HL-60/S4 (cell line): ENCODE data around the gene NEU4.
"Not testable (repeated sequence)": the region's sequence is repeated elsewhere in the genome, so short reads cannot be mapped to it uniquely, and the experiment has no call there.

ENCODE experiments used
- in situ Hi-C: fragments of 300-500 bp; cut with MboI; formaldehyde crosslinking; loops from 2 replicates; pipeline ENCODE4 v1.14.3; 2022; ENCODE audit warnings: low sequenced_read_pairs

The NEU4 gene

DNA sequence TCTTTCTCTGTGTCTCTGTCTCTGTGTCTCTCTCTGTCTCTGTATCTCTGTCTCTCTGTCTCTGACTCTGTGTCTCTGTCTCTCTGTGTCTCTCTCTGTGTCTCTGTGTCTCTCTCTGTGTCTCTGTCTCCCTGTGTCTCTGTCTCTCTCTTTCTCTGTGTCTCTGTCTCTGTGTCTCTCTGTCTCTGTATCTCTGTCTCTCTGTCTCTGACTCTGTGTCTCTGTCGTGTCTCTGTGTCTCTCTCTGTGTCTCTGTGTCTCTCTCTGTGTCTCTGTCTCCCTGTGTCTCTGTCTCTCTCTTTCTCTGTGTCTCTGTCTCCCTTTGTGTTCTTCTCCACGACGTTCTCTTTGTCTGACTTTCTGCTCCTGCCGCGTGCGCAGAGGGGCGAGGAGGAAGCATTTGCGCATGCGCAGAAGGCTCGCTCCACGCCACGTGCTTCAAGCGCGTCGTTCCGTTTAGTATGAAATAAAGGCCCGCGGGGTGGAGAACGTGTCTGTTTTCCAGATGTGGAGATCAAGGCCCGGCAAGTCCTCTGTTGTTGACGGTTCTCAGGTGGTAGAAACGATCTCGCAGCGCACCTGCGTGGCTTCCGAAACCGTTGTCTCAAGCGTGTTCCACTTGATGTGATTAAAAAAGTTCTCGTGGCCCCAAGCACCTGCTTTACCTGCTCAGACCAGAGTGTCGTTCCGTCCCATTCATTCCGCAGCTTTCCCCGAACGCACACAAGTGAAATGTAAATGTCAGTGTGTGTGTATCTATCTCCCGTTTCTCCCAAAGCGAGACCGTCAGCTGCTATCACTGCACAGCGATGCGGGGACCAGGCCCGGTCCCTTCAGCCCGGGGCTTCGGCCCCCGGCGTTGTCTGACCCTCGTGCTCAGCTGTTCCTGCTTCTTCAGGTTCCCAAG lies 14.8 kb downstream of the NEU4 start:
- in situ Hi-C loops, result not testable (repeated sequence)

DNA sequence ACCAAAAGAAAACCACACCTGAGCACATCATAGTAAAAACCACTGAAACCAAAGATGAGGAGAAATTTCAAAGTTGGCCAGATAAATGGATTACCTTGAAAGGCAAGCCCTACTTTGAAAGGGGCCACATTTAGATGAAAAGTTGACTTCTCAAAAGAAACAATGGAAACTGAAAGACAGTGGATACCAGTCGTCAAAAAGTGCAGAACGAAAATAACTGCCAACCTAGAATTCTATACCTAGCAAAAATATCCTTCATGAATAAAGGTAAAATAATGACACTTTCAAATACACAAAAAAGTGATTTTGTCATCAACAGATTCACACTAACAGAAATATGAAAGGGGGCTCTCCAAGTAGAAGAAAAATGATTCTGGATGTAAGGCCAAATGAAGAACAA lies 18.4 kb downstream of the NEU4 start:
- in situ Hi-C loops, result no loop called here

DNA sequence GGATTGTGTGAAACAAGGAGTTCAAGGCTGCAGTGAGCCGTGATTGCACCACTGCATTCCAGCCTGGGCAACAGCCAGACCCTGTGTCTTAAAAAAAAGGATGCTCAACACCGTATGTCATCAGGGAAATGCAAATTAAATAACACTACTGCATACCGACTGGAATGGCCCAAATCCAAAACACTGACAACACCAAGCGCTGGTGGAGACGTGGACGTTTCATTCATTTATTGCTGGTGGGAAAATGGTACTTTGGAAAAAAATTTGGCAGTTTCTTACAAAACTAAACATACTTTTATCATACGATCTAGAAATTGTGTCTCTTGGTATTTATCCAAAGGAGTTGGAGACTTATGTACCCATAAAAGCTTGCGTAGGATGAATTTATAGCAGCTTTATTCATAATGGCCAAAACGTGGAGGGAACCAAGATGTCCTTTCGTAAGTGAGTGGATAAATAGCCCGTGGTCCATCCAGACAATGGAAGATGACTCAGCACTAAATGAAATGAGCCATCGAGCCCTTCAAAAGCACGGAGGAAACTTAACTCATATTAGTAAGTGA lies 24.2 kb downstream of the NEU4 start:
- in situ Hi-C loops, result no loop called here

DNA sequence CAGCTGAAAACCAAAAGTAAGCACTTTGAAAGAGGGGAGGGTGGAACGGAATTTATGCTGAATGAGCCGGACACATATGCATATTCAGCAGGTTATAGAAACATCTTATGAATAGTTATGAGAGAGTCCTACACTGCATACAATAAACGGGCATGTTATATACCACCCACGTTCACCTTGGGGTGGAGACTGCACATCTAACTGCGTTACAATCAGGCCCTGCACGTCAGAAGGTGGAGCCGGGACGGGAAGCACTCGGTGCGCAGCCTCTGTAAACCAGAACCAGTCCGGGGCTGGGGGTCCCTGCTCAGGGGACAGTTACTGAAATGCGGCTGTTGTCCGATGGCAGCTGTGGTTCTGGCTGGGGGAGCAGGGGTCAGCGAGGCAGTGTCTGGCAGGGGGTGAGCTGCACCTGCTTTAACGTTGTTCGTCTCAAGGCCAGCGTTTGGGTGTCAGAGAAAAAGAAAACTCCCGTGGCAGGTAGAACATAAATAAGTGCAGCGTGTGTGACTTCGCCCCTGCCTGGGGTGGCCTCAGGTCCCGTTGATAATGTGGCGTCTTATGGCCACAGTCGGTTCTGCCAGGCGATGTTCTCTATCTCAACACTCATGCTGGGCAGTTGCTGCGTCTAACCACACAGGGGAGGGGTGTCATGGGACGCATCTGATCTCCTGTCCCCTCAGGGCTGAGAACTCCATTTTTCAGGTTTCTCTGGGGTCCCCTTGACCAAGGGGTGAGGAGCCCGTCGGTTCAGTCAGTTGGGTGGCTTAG lies 24.9 kb downstream of the NEU4 start:
- in situ Hi-C loops, result not testable (repeated sequence)

DNA sequence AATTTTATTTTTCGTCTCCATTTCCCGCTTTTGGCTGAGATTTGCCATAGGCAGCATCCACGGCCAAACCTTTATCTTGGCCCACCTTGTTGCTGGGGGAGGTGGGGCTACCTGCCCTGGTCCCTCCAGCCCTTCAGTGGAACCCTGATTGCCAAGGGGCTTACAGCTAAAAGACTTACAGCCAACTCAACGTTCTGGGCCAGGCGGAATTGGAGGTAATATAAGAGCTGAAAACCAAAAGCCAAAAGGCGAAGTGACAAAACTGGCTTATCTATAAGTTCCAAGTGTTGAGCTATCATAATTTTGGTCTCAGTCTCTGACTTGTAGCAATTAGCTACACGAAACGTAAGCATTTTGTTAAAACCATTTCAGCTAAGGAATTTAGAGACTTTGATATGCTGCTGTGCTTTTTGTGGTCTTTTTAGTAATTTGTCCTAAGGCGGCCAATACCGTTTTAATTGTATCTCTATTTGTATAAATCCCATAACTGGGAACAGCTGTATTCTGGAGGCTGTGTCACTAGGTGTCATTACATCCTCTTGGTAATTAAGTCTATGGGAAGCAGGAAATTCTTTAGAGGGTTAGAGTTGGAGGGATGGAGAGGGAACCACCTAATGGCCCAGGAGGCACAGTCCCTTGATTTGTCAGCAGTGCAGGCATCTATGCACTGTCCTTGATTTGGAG lies 25.7 kb downstream of the NEU4 start:
- in situ Hi-C loops, result no loop called here

DNA sequence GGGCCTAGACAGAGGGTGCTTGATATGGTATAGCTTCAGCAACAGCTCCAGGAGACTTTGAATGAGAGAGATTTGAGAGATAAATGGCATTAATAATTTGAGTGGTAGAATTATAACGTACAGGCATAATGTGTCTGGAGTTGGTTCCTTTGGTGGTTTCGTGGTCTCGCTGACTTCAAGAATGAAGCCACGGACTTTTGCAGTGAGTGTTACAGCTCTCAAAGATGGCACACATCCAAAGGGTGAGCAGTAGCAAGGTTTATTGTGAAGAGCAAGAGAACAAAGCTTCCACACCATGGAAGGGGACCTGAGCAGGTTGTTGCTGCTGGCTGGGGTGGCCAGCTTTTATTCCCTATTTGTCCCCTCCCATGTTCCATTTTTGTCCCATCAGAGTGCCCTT lies 26.6 kb downstream of the NEU4 start:
- in situ Hi-C loops, result no loop called here

DNA sequence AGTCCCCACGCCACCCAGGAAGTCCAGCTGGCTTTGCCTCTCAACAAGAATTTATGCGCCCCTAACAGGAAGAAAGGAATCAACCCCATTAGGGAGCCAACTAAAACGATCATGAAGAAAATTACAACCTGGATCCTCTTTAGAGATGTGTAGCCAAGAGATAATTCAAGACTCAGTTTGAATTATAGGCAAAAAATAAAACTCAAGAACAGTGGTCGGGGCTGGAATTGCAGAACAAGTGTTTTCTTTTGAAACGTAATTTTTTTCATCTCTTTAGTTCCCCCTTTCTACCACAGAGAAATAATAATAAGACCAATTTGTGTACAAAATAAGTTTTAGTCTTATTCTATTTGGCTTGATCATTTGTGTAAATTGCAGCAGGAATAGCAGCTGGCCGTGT lies 27.3 kb downstream of the NEU4 start:
- in situ Hi-C loops, result no loop called here

DNA sequence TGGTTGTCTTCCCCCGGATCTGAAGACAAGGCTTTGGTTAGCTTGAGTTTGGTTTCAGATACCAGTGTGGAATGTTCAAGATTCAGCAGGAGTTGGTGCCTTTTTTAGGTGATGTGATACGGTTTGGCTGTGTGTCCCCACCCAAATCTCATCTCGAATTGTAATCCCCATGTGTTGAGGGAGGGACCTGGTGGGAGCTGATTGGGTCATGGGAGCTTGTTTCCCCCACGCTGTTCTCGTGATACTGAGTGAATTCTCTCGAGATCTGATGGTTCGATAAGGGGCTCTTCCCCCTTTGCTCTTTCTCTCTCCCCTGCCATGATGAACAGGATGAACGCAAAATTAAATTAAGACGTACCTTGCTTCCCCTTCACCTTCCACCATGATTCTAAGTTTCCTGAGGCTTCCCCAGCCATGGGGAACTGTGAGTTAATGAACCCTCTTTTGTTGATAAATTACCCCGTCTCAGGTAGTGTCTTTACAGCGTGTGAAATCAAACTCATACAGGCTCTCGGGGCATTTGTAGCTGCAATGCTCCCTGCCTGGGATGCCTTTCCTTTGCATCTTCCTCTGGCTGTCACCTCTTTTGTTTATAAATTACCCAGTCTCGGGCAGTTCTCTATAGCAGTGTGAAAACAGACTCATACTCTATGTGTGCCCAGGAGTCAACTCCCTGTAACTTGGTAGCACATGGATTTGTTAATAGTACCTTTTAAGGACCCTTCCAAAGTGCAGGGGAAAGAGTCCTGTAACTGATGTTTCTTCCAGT lies 28.4 kb downstream of the NEU4 start:
- in situ Hi-C loops, result no loop called here

DNA sequence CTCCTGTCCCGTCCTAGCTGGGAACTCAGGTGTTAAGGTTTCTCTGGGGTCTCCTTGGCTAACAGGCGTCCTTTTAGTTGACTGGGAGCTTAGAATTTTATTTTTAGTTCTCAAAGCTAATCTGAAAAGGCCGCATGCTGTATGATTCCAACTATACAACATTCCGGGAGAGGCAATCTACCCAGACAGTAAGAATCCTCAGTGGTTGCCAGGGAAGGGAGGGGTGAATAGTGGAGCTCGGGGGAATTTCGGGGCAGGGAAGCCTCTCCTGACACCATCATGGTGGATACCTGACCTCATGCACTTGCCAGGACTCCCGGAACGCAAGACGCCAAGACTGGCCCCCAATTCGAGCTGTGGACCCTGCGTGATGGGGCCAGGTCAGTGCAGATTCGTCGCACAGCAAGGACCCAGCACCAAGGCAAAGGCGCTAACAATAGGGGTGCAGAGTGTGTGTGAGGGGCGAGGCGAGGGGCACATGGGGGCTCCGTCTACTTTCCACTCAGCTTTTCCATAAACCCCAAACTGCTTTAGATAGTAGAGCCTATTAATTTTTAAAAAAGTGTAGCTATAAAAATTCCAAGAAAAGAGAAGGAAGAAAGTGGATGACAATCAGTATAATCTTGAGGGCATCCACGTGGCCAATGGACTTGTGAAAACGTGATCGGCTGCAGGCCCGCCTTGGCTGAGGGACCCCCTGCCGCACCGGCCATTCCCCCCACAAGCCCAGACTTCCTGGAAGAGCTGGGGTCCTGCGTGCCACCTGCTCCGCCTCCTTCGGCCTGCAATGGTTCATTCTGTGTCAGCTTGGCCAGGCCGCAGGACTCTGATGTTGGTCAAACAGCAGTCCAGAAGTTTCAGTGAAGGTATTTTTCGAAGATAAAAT lies 32.4 kb downstream of the NEU4 start:
- in situ Hi-C loops, result no loop called here

DNA sequence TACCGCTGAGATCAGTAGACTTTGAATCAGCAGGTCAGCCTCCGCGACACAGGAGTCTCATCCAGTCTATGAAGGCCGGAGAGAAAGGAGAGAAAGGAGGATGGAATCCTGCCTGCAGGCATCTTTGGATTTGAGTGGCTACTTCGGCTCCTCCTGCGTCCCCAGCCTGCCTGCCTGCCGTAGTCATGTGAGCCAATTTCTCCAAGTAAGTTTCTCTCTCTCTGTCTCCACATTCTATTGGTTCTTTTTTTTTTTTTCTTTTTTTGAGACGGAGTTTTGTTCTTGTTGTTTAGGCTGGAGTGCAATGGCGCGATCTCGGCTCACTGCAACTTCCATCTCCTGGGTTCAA lies 33.0 kb downstream of the NEU4 start:
- in situ Hi-C loops, result no loop called here

DNA sequence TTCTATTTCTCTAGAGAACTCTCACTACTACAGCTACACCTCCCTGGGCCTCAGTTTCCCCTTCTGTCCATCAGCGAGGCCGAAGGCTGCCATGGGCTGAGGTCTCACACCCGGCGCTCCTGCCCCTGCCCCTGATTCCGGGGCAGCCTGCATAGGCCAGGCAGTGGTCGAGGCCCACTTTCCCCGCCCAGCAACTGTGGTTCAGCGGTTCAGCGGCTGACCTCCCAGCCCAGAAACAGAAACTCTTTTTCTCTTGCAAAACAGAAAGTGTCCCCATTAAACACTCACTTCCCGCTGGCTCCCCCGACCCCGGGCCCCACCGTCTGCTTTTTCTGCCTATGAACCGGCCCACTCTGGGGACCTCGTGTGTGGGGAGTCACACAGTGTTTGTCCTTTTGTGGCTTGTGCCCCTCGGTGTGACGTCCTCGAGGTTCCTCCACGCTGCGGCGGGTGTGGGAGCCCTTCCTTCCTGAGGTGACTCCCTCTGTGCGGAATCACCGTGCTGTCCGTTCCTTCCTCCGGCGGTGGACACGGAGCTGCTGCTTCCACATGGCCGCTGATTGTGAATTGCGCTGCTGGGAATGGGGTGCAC lies 33.7 kb downstream of the NEU4 start:
- in situ Hi-C loops, result no loop called here

DNA sequence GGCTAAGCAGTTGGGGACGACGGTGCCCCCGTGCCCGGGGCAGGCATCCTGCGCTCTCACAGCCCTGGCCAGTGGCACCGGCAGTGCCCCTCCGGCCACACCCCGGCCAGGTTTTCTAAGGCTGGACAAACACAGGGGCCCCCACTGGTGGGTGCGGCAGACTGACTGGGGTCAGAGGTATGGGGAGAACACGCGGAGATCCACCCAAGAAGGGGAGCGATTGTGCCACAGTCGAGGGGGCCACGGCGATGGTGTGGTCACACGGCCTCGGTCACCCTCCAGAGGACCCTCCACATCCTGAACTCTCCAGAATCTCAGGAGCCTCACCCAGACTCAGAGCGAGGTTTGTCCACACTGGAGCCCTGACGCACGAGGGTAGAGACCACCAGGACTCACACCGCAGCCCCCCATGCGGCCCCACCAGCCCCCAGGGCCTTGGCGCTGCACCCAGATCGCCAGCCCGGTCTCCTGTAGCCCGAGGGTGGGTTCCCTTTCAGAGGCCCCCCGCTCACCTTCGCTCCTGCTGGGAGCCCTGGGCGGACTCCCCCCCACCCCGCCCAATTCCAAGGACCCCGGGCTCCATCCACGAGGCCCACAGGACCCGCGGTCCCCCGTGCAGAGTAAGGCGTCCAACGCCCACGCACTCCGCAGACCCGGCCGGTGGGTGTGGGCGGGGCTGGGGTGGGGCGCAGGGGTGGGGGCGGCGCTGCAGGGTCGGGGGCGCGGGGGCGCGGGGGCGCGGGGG lies 34.5 kb downstream of the NEU4 start:
- in situ Hi-C loops, result no loop called here

DNA sequence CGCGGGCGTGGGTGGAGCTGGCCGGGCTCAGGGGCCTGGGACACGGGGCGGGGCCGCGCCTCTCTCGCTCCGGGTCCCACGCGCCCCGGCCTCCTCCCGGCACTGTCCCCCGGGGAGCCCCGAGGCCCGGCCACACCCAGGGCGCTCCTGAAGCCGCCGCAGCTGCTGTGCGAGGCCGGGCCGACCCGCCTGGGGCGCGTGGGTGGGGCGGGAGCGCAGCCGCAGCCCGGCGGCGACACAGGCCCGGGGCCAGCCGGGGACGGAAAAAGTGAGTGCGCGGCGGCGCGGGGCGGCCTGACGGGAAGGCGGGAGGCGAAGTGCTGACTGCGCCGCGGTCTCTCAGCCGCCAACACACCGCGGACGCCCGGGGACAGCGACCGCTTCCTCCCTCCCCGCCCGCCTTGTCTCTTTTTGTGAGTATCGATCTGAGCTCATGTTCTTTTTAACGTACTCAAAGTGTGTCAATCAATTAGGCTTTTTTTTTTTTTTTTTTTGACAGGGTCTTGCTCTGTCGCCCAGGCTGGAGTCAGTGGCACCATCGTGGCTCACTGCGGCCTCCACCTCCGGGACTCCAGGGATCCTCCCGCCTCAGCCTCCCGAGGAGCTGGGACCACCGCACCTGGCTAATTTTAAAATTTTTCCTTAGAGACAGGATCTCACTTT lies 35.2 kb downstream of the NEU4 start:
- in situ Hi-C loops, result no loop called here

DNA sequence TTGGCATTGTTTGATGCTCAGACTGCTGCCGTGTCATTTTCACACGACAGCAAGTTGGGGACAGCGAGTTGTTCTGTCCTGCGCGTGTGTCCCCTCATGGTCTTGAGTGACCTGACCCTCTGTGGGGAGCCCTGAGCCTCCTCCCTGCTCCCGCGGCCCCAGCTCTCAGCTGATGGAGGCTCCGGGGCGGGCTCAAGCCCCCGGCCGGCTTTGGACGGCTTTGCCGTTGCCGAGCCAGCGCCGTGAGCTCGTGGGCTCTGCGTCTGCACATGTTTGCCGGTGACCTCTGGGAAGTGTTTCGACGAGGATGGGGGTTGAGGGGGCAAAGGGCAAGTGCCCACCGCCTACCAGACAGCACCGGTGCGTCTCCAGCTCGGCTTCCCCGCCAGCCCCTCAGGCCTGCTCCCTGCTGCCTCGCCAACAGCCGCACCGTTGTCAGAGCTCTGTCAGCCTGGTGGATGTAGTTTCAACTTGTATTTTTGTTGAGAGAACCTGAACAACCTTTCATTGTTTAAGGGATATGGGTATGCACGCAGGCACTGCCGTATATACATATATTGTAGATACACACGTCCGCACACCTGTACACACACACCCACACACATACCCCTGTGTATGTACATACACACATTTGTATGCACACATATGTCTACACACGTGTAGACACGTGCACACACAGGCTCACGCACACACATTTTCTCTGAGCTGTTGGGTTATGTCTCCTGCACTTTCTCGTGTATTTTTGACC lies 36.0 kb downstream of the NEU4 start:
- in situ Hi-C loops, result no loop called here

DNA sequence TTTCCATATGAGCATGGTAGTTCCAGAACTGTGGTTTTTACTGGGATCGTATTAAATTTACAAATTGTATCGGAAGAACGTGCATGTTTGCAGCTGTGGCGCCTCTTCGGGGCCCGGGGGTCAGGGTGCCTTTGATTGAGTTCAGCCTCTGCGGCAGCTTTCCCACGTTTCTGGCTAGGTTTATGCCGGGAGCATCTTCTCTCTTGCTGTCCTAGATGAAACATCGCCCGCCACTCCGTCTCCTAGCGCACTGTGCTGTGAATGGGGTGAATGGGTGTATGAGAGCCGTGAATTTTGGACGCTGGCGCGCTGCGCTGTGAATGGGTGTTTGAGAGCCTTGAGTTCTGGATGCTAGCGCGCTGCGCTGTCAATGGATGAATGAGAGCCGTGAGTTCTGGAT lies 37.4 kb downstream of the NEU4 start:
- in situ Hi-C loops, result no loop called here

DNA sequence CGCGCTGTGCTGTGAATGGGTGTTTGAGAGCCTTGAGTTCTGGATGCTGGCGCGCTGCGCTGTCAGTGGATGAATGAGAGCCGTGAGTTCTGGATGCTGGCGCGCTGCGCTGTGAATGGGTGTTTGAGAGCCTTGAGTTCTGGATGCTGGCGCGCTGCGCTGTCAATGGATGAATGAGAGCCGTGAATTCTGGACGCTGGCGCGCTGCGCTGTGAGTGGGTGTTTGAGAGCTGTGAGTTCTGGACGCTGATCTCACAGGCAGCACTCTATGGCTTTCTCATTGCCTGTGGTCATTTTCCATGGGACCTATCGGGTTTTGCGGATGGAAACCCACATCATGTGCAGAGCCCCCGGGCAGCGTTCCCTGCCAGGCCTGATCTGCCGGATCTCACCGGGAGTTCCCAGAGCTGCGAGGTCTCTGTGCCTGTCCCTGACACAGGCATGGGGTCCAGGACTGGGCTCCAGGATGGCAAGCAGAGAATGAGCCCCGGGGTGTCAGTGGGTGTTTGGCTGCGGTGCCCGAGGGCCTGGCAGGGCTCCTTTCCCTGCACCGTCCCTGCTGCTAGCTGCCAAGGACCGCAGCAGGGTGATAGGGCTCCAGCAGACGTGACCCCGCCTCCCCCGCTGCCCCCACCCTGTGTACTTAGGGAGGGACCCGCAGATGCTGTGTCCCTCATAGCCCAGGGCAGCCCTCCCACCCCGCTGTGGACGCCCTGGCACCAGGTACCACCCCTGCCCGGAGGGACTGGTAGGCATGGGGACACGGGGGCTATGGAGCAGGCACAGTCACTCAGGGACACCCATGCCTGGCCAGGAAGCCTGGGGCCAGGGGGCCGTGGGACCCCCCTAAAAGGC lies 40.0 kb downstream of the NEU4 start:
- in situ Hi-C loops, result no loop called here
